Measurements from ENCODE around the gene ARHGAP1. TPM values are rescaled to one million over a fixed set of nuclear protein-coding genes. Genes with fewer than 3 reads are reported as not detected.
A peak's percentile ranks its signal among the peaks of the same experiment; 100 is the strongest.
"Not testable (repeated sequence)": the region's sequence is repeated elsewhere in the genome, so short reads cannot be mapped to it uniquely, and the experiment has no call there.

ARHGAP1 gene
- total RNA-seq, 1 experiment from 2014 or later, result 34.8 TPM

DNA sequence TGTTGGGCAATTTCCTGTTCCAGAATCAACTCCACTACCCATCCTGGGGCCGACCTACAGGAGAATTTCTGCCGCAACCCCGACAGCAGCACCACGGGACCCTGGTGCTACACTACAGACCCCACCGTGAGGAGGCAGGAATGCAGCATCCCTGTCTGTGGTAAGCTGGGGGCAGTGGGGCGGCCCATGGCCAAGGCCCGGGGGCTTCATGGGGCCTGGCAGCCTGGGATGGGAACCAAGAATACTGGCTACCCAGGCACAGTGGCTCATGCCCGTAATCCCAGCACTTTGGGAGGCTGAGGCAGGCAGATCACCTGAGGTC is 22.9 kb upstream of the ARHGAP1 start:
- DNase-seq (ENCODE audit: low read depth), result no peak

- no peak for DNase-seq (ENCODE audit: low read depth)
Observed at GRCh38 chr11:46722566-46723358, 22.3 kb upstream of the ARHGAP1 start.

- no peak for DNase-seq (ENCODE audit: low read depth)
Observed at GRCh38 chr11:46721286-46721685, 20.9 kb upstream of the ARHGAP1 start.

DNA sequence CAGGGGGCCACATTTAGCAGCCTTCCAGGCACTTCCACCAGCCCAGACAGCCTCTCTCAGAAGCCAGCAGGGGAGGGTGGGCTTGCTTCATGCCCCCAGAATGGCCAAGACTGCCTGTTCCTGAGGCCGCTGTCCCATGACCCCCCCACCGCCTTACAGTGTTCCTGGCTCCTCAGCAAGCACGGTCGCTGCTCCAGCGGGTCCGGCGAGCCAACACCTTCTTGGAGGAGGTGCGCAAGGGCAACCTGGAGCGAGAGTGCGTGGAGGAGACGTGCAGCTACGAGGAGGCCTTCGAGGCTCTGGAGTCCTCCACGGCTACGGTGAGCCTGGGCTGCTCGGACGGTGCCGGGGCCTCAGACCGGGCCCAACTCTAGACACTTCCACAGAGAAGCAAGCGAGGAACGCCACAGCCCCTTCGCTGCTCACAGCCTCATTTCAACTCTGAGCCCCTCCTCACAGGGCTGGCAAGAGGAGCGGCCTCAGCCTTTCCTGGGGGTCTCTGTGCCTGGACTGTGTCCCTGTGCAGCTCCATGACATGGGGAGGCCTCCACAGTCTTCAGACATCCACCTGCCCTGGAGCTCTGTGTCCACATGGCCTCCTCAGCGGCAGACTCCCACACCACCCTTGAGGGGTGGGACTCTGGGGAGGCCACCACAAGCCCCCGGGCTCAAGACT is 19.3 kb upstream of the ARHGAP1 start:
- DNase-seq (ENCODE audit: low read depth), result no peak

DNA sequence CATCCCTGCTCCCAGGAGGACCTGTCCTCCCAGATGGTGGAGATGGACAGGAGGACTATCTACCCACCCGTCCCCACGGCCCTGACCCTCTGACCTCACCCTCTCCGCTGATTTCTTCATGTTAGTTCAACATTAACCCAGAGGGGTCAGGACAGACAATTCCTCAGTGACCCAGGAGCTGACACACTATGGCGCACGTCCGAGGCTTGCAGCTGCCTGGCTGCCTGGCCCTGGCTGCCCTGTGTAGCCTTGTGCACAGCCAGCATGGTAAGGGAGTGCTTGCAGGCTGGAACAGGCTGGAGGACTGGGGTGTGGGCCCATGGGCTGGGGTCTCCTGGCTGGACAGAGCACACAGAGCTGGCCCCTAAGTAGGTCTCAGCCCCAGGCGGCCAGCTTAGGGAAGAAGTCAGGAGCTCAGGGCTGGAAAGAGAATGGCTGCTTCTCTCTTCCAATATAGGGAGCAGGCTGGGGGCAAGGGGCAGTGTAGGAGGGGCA is 18.7 kb upstream of the ARHGAP1 start, which contains the start of gene F2:
TSS of gene F2 (plus strand) at position 166 of the 495 bp plus-strand sequence. CDS start at position 189, 23 bp downstream.
- DNase-seq (ENCODE audit: low read depth), result no peak

GRCh38 chr11:46718155-46719019 is 18.0 kb upstream of the ARHGAP1 start:
- DNase-seq (ENCODE audit: low read depth), result peak; percentile 42

DNA sequence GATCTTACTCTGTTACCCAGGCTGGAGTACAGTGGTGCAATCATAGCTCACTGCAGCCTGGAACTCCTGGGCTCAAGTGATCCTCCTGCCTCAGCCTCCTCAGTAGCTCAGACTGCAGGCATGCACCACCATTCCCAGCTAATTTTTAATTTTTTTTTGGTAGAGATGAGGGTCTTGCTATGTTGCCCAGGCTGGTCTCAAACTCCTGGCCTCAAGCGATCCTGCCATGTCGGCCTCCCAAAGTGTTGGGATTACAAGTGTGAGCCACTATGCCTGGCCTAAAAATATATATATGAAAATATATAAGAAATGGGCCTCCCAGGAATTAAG is 17.4 kb upstream of the ARHGAP1 start:
- DNase-seq (ENCODE audit: low read depth), result not testable (repeated sequence)

- DNase-seq (ENCODE audit: low read depth), result peak; percentile 8
Observed at GRCh38 chr11:46712874-46713576, 12.6 kb upstream of the ARHGAP1 start.

- peak; percentile 13 for DNase-seq (ENCODE audit: low read depth)
Observed at GRCh38 chr11:46711303-46711702, 10.9 kb upstream of the ARHGAP1 start.

DNA sequence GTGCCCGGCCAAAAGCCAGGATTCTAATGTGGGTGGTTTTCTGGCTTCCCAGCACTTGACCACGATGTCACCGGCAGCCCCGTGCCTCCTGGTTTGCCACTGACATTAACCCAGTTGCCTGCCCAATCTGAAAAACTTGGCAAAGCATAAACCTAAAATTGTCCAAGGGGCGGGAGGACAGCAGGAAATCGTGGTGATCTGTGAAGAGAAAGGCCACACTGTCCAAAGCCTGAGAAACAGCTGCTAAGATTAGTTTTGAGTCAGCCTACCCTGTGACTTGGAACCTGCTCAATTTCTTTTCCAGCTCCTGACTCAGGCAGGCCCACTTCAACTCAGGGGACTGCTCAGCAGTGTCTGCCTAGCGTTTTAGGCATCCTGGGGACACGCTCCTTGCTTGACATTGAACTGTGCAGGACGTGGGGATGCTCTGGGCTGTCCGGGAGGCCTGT is 10.4 kb upstream of the ARHGAP1 start:
- peak; percentile 97 for DNase-seq (ENCODE audit: low read depth)

GRCh38 chr11:46709351-46709750 is 8.9 kb upstream of the ARHGAP1 start:
- DNase-seq (ENCODE audit: low read depth), result not testable (repeated sequence)

- DNase-seq (ENCODE audit: low read depth), result no peak
Observed at GRCh38 chr11:46706886-46707285, 6.5 kb upstream of the ARHGAP1 start.

GRCh38 chr11:46705070-46705688 is 4.8 kb upstream of the ARHGAP1 start:
- no peak for DNase-seq (ENCODE audit: low read depth)

- no peak for DNase-seq (ENCODE audit: low read depth)
Observed at GRCh38 chr11:46701078-46701654, 747 bp upstream of the ARHGAP1 start.

GRCh38 chr11:46698597-46698996 is 1.8 kb downstream of the ARHGAP1 start:
- DNase-seq (ENCODE audit: low read depth), result no peak

- DNase-seq (ENCODE audit: low read depth), result no peak
Observed at GRCh38 chr11:46697723-46698122, 2.7 kb downstream of the ARHGAP1 start.

DNA sequence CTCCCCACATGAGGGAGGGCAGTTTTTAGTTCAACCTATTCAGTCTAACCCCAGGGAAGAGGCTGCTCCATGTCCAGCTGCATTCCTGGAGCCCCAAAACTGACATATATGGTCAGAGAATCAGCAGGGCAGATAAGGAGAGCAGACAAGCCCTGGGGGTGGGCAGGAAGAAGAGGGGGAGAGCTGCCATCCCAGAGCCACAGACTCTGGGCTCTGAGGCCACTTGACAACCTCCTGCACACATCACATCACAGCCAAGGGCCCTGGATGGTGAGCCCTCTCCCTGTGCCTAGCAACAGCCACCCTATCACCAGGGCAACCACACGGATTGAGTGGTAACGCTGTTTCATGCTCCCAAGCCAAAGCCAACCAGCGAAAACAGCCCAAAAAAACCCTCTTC is 3.1 kb downstream of the ARHGAP1 start:
- peak; percentile 22 for DNase-seq (ENCODE audit: low read depth)

DNA sequence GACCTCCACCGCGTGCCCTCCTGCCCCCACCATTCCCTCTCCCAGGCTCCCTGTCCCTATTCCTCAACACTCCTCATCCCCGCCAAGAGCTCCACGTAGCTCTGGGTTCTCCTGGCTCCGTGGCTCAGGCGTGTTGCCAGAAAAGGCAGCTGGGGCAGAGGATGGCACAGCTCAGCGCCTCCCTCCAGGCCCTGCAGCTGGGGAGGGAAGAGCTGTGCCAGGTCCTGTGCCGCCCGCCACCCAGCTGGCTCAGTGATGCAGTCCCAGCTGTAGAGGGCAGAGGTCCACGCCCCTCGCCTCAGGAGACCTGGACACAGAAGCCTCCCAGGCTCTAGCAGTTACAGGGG is 4.2 kb downstream of the ARHGAP1 start:
- DNase-seq (ENCODE audit: low read depth), result no peak

- no peak for DNase-seq (ENCODE audit: low read depth)
Observed at GRCh38 chr11:46695345-46696211, 4.8 kb downstream of the ARHGAP1 start.

- DNase-seq (ENCODE audit: low read depth), result no peak
Observed at GRCh38 chr11:46694607-46695006, 5.8 kb downstream of the ARHGAP1 start.
